ENCODE results near the gene PDLIM5. TPM values are rescaled to one million over a fixed set of nuclear protein-coding genes. Genes with fewer than 3 reads are reported as not detected.
A peak's percentile ranks its signal among the peaks of the same experiment; 100 is the strongest.

Gene PDLIM5
- total RNA-seq, 1 donor from 2014 or later: 137 TPM

GRCh38 chr4:94419549-94419948 lies 32.2 kb upstream of the PDLIM5 start:
- Histone ChIP-seq H3K4me3 (no peak overlapping the region), H3K4me1 (no peaks in the 10 kb centered on the region), H3K27ac (no peak overlapping the region), H3K9me3 (no peaks in the 10 kb centered on the region), H3K27me3 (no peaks in the 10 kb centered on the region), H3K36me3 (no peaks in the 10 kb centered on the region)
- TF ChIP-seq CTCF (IDR thresholded peaks at IDR 0.05) (no peak), POLR2A (IDR thresholded peaks at IDR 0.05) (no peak), POLR2AphosphoS5 (IDR thresholded peaks at IDR 0.05; ENCODE audit: insufficient read depth in 1 of 2, low read depth in 1 of 2) (no peak)
- DNase-seq (ENCODE audit: extremely low spot score in 2 of 2): no peak
- intact Hi-C loops (cut with DNase I): no loop called here

- intact Hi-C loops (cut with DNase I): no loop called here
- no peak for DNase-seq (ENCODE audit: extremely low spot score in 2 of 2)
- no peaks in the 10 kb centered on the region for H3K9me3 ChIP-seq
- no peak overlapping the region for H3K4me3 ChIP-seq
- no peak for TF ChIP-seq CTCF (IDR thresholded peaks at IDR 0.05)
- TF ChIP-seq POLR2A (IDR thresholded peaks at IDR 0.05): no peak
- peak in 1 of 2 donors; percentile 62 for TF ChIP-seq POLR2AphosphoS5 (IDR thresholded peaks at IDR 0.05; ENCODE audit: insufficient read depth in 1 of 2, low read depth in 1 of 2)
- H3K4me1 ChIP-seq: no peaks in the 10 kb centered on the region
- H3K27me3 ChIP-seq: no peaks in the 10 kb centered on the region
- no peak overlapping the region for H3K27ac ChIP-seq
- H3K36me3 ChIP-seq: no peaks in the 10 kb centered on the region
Measured at GRCh38 chr4:94419956-94420355, 31.8 kb upstream of the PDLIM5 start.

- Histone ChIP-seq H3K36me3 (no peaks in the 10 kb centered on the region), H3K4me3 (no peak overlapping the region), H3K27ac (no peak overlapping the region), H3K9me3 (no peaks in the 10 kb centered on the region), H3K27me3 (no peaks in the 10 kb centered on the region), H3K4me1 (no peaks in the 10 kb centered on the region)
- TF ChIP-seq POLR2A (IDR thresholded peaks at IDR 0.05) (no peak), CTCF (IDR thresholded peaks at IDR 0.05) (no peak), POLR2AphosphoS5 (IDR thresholded peaks at IDR 0.05; ENCODE audit: insufficient read depth in 1 of 2, low read depth in 1 of 2) (no peak)
- no peak for DNase-seq (ENCODE audit: extremely low spot score in 2 of 2)
- intact Hi-C loops (cut with DNase I): no loop called here
Measured at GRCh38 chr4:94420356-94420755, 31.4 kb upstream of the PDLIM5 start.

GRCh38 chr4:94426783-94427182 lies 25.0 kb upstream of the PDLIM5 start:
- no peaks in the 10 kb centered on the region for H3K36me3 ChIP-seq
- H3K27me3 ChIP-seq: no peaks in the 10 kb centered on the region
- DNase-seq (ENCODE audit: extremely low spot score in 2 of 2): no peak
- intact Hi-C loops (cut with DNase I): no loop called here
- H3K4me3 ChIP-seq: no peak overlapping the region
- TF ChIP-seq POLR2A (IDR thresholded peaks at IDR 0.05) (no peak), POLR2AphosphoS5 (IDR thresholded peaks at IDR 0.05; ENCODE audit: insufficient read depth in 1 of 2, low read depth in 1 of 2) (no peak), CTCF (IDR thresholded peaks at IDR 0.05) (no peak)
- H3K27ac ChIP-seq: no peak overlapping the region
- H3K4me1 ChIP-seq: no peaks in the 10 kb centered on the region
- H3K9me3 ChIP-seq: no peaks in the 10 kb centered on the region

- no peak overlapping the region for H3K4me3 ChIP-seq
- H3K4me1 ChIP-seq: no peaks in the 10 kb centered on the region
- no peak overlapping the region for H3K27ac ChIP-seq
- TF ChIP-seq CTCF (IDR thresholded peaks at IDR 0.05): no peak
- no peak for TF ChIP-seq POLR2A (IDR thresholded peaks at IDR 0.05)
- TF ChIP-seq POLR2AphosphoS5 (IDR thresholded peaks at IDR 0.05; ENCODE audit: insufficient read depth in 1 of 2, low read depth in 1 of 2): no peak
- intact Hi-C loops (cut with DNase I): no loop called here
- DNase-seq (ENCODE audit: extremely low spot score in 2 of 2): no peak
- no peaks in the 10 kb centered on the region for H3K27me3 ChIP-seq
- H3K36me3 ChIP-seq: no peaks in the 10 kb centered on the region
- no peaks in the 10 kb centered on the region for H3K9me3 ChIP-seq
Measured at GRCh38 chr4:94428884-94429283, 22.9 kb upstream of the PDLIM5 start.

All from vagina (tissue), 2 donors.